Stimulated activated memory B cell treated with anti-CD40 and anti-IgM and Interleukin-4, amounts not matched to agents 10 μg/mL and 1 μg/mL and 100 μg/mL, for 72 hours (primary cell): ENCODE data around the gene TNFRSF25.
"Not testable (repeated sequence)": the region's sequence is repeated elsewhere in the genome, so short reads cannot be mapped to it uniquely, and the experiment has no call there.

Experiments used
- ATAC-seq: fragments of 150-1000 bp; cut with Tn5 transposase; 2 replicates; pipeline ENCODE4 v1.10.0; 2021
- H3K27ac Mint-ChIP-seq: one replicate; pipeline ENCODE4 v1.8.0; 2022; ENCODE audit warnings: mild to moderate bottlenecking, mixed read lengths
- H3K27me3 Mint-ChIP-seq: one replicate; pipeline ENCODE4 v1.8.0; 2022; ENCODE audit warnings: mixed read lengths
- H3K36me3 Mint-ChIP-seq: one replicate; pipeline ENCODE4 v1.8.0; 2022; ENCODE audit warnings: mixed read lengths
- H3K4me1 Mint-ChIP-seq: one replicate; pipeline ENCODE4 v1.8.0; 2022; ENCODE audit warnings: mixed read lengths
- H3K4me3 Mint-ChIP-seq: one replicate; pipeline ENCODE4 v1.8.0; 2022; ENCODE audit warnings: mild to moderate bottlenecking, moderate library complexity, mixed read lengths
- H3K9me3 Mint-ChIP-seq: one replicate; pipeline ENCODE4 v1.8.0; 2022; ENCODE audit warnings: mixed read lengths

The TNFRSF25 gene

GRCh38 chr1:6495540-6496364 is 29.8 kb upstream of the TNFRSF25 start:
- Mint-ChIP-seq H3K4me1 (peaks cover 16% of the 10 kb centered on the region), H3K27ac (no peak overlapping the region), H3K36me3 (no peaks in the 10 kb centered on the region), H3K9me3 (no peaks in the 10 kb centered on the region), H3K27me3 (peaks cover 41% of the 10 kb centered on the region), H3K4me3 (no peak overlapping the region)
- no peak for ATAC-seq

GRCh38 chr1:6495041-6495441 is 29.1 kb upstream of the TNFRSF25 start:
- Mint-ChIP-seq H3K36me3 (no peaks in the 10 kb centered on the region), H3K27me3 (peaks cover 34% of the 10 kb centered on the region), H3K4me1 (peaks cover 20% of the 10 kb centered on the region), H3K27ac (no peak overlapping the region), H3K9me3 (no peaks in the 10 kb centered on the region), H3K4me3 (no peak overlapping the region)
- no peak for ATAC-seq

GRCh38 chr1:6494627-6495026 is 28.7 kb upstream of the TNFRSF25 start:
- Mint-ChIP-seq H3K27ac (no peak overlapping the region), H3K4me3 (no peak overlapping the region), H3K4me1 (peaks cover 24% of the 10 kb centered on the region), H3K27me3 (peaks cover 30% of the 10 kb centered on the region), H3K9me3 (no peaks in the 10 kb centered on the region), H3K36me3 (no peaks in the 10 kb centered on the region)
- no peak for ATAC-seq

GRCh38 chr1:6493834-6494223 is 27.9 kb upstream of the TNFRSF25 start:
- not testable (repeated sequence) for H3K4me3 Mint-ChIP-seq, ATAC-seq, H3K9me3 Mint-ChIP-seq, H3K36me3 Mint-ChIP-seq, H3K27ac Mint-ChIP-seq
- Mint-ChIP-seq H3K4me1 (peaks cover 25% of the 10 kb centered on the region), H3K27me3 (peaks cover 22% of the 10 kb centered on the region)

DNA sequence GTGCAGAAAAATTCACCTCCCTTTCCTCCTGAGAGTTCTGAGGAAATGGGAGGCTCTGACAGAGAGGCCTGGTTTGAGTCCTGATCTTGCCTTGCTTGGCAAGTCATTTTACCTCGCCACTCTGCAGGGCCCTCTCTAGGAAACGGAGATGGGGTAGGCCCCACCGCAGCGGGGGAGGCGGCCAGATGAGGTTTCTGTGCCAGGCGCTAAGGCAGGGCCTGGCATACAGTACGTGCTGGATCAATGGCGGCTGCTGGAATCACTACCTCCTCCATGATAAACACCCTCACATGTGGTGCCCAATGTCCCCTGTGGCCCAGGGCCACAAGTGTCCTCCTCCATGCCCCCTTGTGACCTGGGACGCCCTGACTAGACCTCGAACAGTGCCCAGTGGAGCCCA is 26.0 kb upstream of the TNFRSF25 start:
- H3K9me3 Mint-ChIP-seq: no peaks in the 10 kb centered on the region
- H3K4me3 Mint-ChIP-seq: peak overlapping the region; percentile 78
- H3K27me3 Mint-ChIP-seq: peaks cover 17% of the 10 kb centered on the region
- peaks cover 19% of the 10 kb centered on the region for H3K4me1 Mint-ChIP-seq
- H3K27ac Mint-ChIP-seq: no peak overlapping the region
- no peaks in the 10 kb centered on the region for H3K36me3 Mint-ChIP-seq
- no peak for ATAC-seq

DNA sequence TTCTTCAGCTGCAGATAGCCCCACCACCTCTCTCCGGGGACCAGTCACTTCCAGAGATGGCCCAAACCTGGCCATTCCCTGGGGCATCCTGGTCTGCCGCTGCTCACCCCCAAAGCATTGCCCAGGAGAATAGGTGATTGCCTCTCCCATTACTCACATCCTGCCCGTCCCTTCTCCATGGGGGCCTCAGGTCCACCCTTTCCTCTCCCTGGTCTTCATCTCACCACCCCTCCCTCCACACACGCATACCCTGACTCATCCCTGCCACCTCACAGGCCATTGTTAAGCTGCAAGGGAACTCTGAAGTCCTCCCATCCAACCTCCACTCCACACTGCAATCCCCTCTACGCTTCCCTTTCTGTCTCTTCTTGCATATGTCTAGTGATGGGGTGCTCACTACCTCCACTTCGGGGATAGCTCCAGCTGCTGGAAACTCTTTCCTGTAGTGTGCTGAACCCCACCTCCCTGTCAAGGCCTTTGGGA is 25.5 kb upstream of the TNFRSF25 start, which contains the start of gene PLEKHG5:
Gene PLEKHG5, minus strand, starts transcription at position 188 of the 483 bp plus-strand sequence. CDS start 14,096 bp downstream, outside the sequence.
- Mint-ChIP-seq H3K27me3 (peaks cover 22% of the 10 kb centered on the region), H3K36me3 (no peaks in the 10 kb centered on the region), H3K9me3 (no peaks in the 10 kb centered on the region), H3K4me1 (peaks cover 21% of the 10 kb centered on the region), H3K4me3 (peak within 1 kb of the TSS; percentile 78), H3K27ac (peak within 1 kb of the TSS; percentile 0)
- no peak for ATAC-seq

DNA sequence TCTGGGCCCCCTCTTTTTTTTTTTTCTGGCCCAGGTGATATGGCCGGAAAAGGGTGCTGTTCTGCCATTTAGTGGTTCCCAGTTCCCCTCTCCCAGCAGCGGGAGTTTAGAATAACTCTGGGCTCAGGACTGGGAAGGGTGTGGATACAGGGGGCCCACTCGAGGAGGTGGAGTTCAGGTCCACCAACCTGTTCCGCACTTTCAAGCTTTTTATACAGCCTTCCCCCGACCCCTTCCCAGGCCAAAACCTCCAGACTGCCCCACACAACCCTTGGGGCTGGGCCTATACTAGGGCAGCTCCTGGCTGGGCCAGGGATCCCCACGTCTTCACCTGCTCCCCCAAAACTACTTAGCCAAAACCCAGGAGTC is 25.1 kb upstream of the TNFRSF25 start:
- peaks cover 24% of the 10 kb centered on the region for H3K27me3 Mint-ChIP-seq
- no peaks in the 10 kb centered on the region for H3K9me3 Mint-ChIP-seq
- H3K27ac Mint-ChIP-seq: peak overlapping the region; percentile 0
- no peak for ATAC-seq
- H3K4me1 Mint-ChIP-seq: peaks cover 26% of the 10 kb centered on the region
- H3K4me3 Mint-ChIP-seq: peak overlapping the region; percentile 78
- no peaks in the 10 kb centered on the region for H3K36me3 Mint-ChIP-seq

DNA sequence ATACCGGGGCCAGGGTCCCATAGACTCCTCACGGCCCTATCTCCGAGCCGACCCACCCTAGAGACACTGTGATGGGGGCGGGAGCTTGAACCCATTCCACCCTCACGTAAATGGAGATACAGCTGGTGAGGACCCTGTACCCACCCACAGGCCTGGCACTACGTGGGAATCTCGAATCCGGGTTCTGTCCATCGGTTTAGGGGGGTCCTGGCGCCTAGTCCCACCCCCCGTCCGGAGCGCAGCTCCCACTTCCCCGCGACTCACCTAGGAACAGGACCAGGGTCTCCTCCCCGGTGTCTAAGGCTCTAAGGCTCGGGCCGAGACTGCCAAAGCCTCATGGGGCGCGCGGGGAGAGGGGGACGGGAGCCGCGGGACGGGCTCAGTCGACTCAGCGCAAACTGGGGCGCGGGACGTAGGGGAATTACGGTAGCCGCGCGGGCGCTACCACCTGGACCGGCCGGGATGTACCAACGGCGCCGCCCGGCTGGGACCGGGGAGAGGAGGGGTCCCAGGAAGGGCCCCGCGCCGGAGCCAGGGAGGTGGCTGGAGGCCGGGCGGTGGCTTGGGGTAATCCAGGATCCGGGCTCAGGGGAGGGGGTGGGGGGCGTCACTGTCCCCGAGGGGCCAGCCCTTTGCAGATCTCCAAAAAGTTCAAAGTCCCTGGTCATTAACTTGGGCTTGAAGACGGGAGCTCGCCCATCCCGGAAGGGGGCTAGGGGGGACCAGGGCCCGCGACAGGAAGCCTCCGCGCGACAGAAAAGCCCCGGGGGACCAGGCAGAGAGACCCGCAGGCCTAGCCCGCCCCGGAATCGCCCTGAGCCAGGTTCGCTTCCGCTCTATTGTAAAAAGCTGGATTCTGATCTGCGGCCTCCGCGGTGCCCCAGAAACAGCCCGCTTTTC is 24.5 kb upstream of the TNFRSF25 start:
- peak; percentile 68 for ATAC-seq
- Mint-ChIP-seq H3K36me3 (no peaks in the 10 kb centered on the region), H3K27me3 (peaks cover 24% of the 10 kb centered on the region), H3K4me3 (peak overlapping the region; percentile 78), H3K9me3 (no peaks in the 10 kb centered on the region), H3K27ac (peak overlapping the region; percentile 0), H3K4me1 (peaks cover 32% of the 10 kb centered on the region)

GRCh38 chr1:6489799-6490180 is 23.8 kb upstream of the TNFRSF25 start:
- Mint-ChIP-seq H3K9me3 (no peaks in the 10 kb centered on the region), H3K27me3 (peaks cover 29% of the 10 kb centered on the region), H3K4me3 (peak overlapping the region; percentile 78), H3K4me1 (peaks cover 32% of the 10 kb centered on the region), H3K36me3 (no peaks in the 10 kb centered on the region), H3K27ac (peak overlapping the region; percentile 0)
- ATAC-seq: peak; percentile 77

GRCh38 chr1:6489383-6489765 is 23.4 kb upstream of the TNFRSF25 start:
- Mint-ChIP-seq H3K9me3 (no peaks in the 10 kb centered on the region), H3K36me3 (no peaks in the 10 kb centered on the region), H3K27ac (no peak overlapping the region), H3K4me1 (peaks cover 32% of the 10 kb centered on the region), H3K4me3 (no peak overlapping the region), H3K27me3 (peaks cover 33% of the 10 kb centered on the region)
- no peak for ATAC-seq

DNA sequence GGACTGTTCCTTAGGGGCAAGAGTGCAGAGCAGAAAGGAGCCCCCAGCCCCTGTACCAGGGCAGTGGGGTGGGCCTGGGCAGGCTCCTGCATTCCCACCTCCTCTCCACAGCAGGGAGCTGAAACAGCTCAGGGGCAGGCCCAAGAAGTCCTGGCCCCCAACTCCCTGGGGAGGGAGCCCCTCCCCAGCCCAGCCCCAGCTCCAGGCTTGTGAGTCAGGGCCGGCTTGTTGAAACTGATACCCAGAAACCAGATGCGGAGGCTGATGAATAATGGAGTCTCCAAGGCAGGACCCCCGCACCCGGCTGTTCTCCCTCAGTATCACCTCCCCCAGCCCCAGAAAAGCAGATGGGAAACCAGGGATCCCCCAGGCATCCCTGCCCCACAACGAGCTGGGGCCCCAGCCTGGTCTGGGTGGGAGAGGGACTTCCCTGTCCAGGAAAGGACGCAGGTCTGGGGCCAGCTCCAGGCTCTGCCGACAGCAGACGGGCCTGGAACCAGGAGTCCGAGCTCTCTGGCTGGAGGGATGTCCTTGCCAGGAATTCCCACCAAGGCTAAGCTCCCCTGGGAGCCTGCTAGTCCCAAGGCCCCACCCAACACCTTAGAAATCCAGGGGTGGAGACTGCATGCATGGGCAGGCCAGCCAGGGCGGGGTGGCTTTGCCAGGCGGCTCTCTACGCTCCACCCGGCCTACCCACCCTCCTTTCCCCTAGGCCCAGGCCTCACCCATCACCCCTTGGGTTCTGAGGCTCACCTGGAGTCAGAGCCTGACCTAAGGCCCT is 22.8 kb upstream of the TNFRSF25 start:
- H3K27ac Mint-ChIP-seq: no peak overlapping the region
- peaks cover 32% of the 10 kb centered on the region for H3K4me1 Mint-ChIP-seq
- no peak for ATAC-seq
- H3K9me3 Mint-ChIP-seq: no peaks in the 10 kb centered on the region
- H3K27me3 Mint-ChIP-seq: peaks cover 39% of the 10 kb centered on the region
- H3K4me3 Mint-ChIP-seq: no peak overlapping the region
- no peaks in the 10 kb centered on the region for H3K36me3 Mint-ChIP-seq

GRCh38 chr1:6487804-6488484 is 22.0 kb upstream of the TNFRSF25 start:
- Mint-ChIP-seq H3K4me3 (no peak overlapping the region), H3K27ac (no peak overlapping the region), H3K9me3 (no peaks in the 10 kb centered on the region), H3K27me3 (peaks cover 42% of the 10 kb centered on the region), H3K4me1 (peaks cover 32% of the 10 kb centered on the region), H3K36me3 (no peaks in the 10 kb centered on the region)
- ATAC-seq: no peak

GRCh38 chr1:6486433-6487011 is 20.5 kb upstream of the TNFRSF25 start:
- Mint-ChIP-seq H3K36me3 (no peaks in the 10 kb centered on the region), H3K27ac (peak overlapping the region; percentile 17), H3K27me3 (peaks cover 54% of the 10 kb centered on the region), H3K9me3 (no peaks in the 10 kb centered on the region), H3K4me1 (peaks cover 27% of the 10 kb centered on the region), H3K4me3 (peak overlapping the region; percentile 68)
- peak; percentile 73 for ATAC-seq
